ENCODE results near the gene MYPOP. TPM values are rescaled to one million over a fixed set of nuclear protein-coding genes. Genes with fewer than 3 reads are reported as not detected.

The MYPOP gene
- total RNA-seq (2022) (5.5 and 7.0 TPM in 2 replicates), Bru-seq, nascent RNA (percentile 43 among the genes with signal in this experiment), BruChase-seq, experiment 1, labeled RNA remaining after a 6-hour chase (percentile 56 among the genes with signal in this experiment), BruChase-seq, experiment 2, labeled RNA remaining after a 2-hour chase (percentile 54 among the genes with signal in this experiment)
- long read RNA-seq, partial matches to known transcripts = 0 of 6 reads
- long read RNA-seq, other reads (novel, unspliced or antisense) = 6 of 6 reads

GRCh38 chr19:45901912-45902650 lies at the start of gene MYPOP:
TSS of gene MYPOP (minus strand) at chr19:45902613. CDS start at chr19:45901773, 840 bp downstream.
- H3K4me1 Mint-ChIP-seq (ENCODE audit: insufficient read depth, unreplicated experiment) = peaks cover 6% of the 10 kb centered on the region
- peak; percentile 16 for DNase-seq (ENCODE audit: unreplicated experiment)
- peaks cover 40% of the 10 kb centered on the region for H3K36me3 Mint-ChIP-seq (ENCODE audit: insufficient read depth, unreplicated experiment)
- H3K27ac Mint-ChIP-seq (ENCODE audit: low read depth, unreplicated experiment) = peak within 1 kb of the TSS; percentile 83
- peak within 1 kb of the TSS; percentile 98 for H3K4me3 Mint-ChIP-seq (ENCODE audit: unreplicated experiment)
- no peaks in the 10 kb centered on the region for H3K27me3 Mint-ChIP-seq (ENCODE audit: insufficient read depth, unreplicated experiment)
- ChIA-PET POLR2A (interaction anchor here (0.6 to 4.4 kb wide), 14 partner anchors 15 to 759 kb away, joined by 3 to 46 read pairs (median 4); partner anchors contain the start of genes CCDC61, FOXA3, IRF2BP1 and SYMPK), CTCF (interaction anchor here (0.7 to 1.9 kb wide), 5 partner anchors 10 to 379 kb away, joined by 3 to 8 read pairs (median 5); no protein-coding TSS in a partner anchor)
- no peak for TF ChIP-seq CTCF (IDR thresholded peaks at IDR 0.05; ENCODE audit: unreplicated experiment)
- intact Hi-C loops (cut with micrococcal nuclease) = no loop called here
- no TSS peak for BruUV-seq (replicated peaks)
- H3K9me3 Mint-ChIP-seq (ENCODE audit: unreplicated experiment) = no peaks in the 10 kb centered on the region

GRCh38 chr19:45947926-45948325 lies 45.5 kb upstream of the MYPOP start:
- BruUV-seq (replicated peaks) = no TSS peak
- Mint-ChIP-seq H3K4me1 (ENCODE audit: insufficient read depth, unreplicated experiment) (no peaks in the 10 kb centered on the region), H3K27ac (ENCODE audit: low read depth, unreplicated experiment) (no peak overlapping the region), H3K9me3 (ENCODE audit: unreplicated experiment) (no peaks in the 10 kb centered on the region), H3K4me3 (ENCODE audit: unreplicated experiment) (no peak overlapping the region), H3K36me3 (ENCODE audit: insufficient read depth, unreplicated experiment) (no peaks in the 10 kb centered on the region), H3K27me3 (ENCODE audit: insufficient read depth, unreplicated experiment) (peaks cover 11% of the 10 kb centered on the region)
- CTCF ChIA-PET = interaction anchor here (0.7 to 1.0 kb wide), 3 partner anchors 22 to 876 kb away, joined by 3 to 4 read pairs (median 3); no protein-coding TSS in a partner anchor
- POLR2A ChIA-PET = interaction anchor here (1.1 to 1.2 kb wide), 2 partner anchors 39 to 47 kb away, joined by 4 read pairs; partner anchors contain the start of gene CCDC61
- intact Hi-C loops (cut with micrococcal nuclease) = no loop called here
- TF ChIP-seq CTCF (IDR thresholded peaks at IDR 0.05; ENCODE audit: unreplicated experiment) = no peak
- peak; percentile 11 for DNase-seq (ENCODE audit: unreplicated experiment)

GRCh38 chr19:45940515-45940805 lies 38.0 kb upstream of the MYPOP start:
- Mint-ChIP-seq H3K36me3 (ENCODE audit: insufficient read depth, unreplicated experiment) (no peaks in the 10 kb centered on the region), H3K9me3 (ENCODE audit: unreplicated experiment) (no peaks in the 10 kb centered on the region), H3K4me1 (ENCODE audit: insufficient read depth, unreplicated experiment) (no peaks in the 10 kb centered on the region), H3K27me3 (ENCODE audit: insufficient read depth, unreplicated experiment) (peaks cover 18% of the 10 kb centered on the region), H3K4me3 (ENCODE audit: unreplicated experiment) (no peak overlapping the region), H3K27ac (ENCODE audit: low read depth, unreplicated experiment) (no peak overlapping the region)
- POLR2A ChIA-PET = no interaction called here
- CTCF ChIA-PET = no interaction called here
- no peak for TF ChIP-seq CTCF (IDR thresholded peaks at IDR 0.05; ENCODE audit: unreplicated experiment)
- intact Hi-C loops (cut with micrococcal nuclease) = no loop called here
- BruUV-seq (replicated peaks) = no TSS peak
- DNase-seq (ENCODE audit: unreplicated experiment) = no peak

- peaks cover 2% of the 10 kb centered on the region for H3K4me1 Mint-ChIP-seq (ENCODE audit: insufficient read depth, unreplicated experiment)
- no peaks in the 10 kb centered on the region for H3K9me3 Mint-ChIP-seq (ENCODE audit: unreplicated experiment)
- no peaks in the 10 kb centered on the region for H3K36me3 Mint-ChIP-seq (ENCODE audit: insufficient read depth, unreplicated experiment)
- CTCF ChIA-PET = interaction anchor here (0.6 kb wide), 1 partner anchor 9 kb away, joined by 4 read pairs; no protein-coding TSS in a partner anchor
- H3K27ac Mint-ChIP-seq (ENCODE audit: low read depth, unreplicated experiment) = no peak overlapping the region
- DNase-seq (ENCODE audit: unreplicated experiment) = no peak
- intact Hi-C loops (cut with micrococcal nuclease) = no loop called here
- no peak overlapping the region for H3K4me3 Mint-ChIP-seq (ENCODE audit: unreplicated experiment)
- TF ChIP-seq CTCF (IDR thresholded peaks at IDR 0.05; ENCODE audit: unreplicated experiment) = no peak
- no TSS peak for BruUV-seq (replicated peaks)
- H3K27me3 Mint-ChIP-seq (ENCODE audit: insufficient read depth, unreplicated experiment) = peaks cover 23% of the 10 kb centered on the region
- POLR2A ChIA-PET = no interaction called here
Measured at GRCh38 chr19:45939792-45940514, 37.5 kb upstream of the MYPOP start.
